Activated CD4-positive, alpha-beta T cell treated with anti-CD3 and anti-CD28 coated beads, Interleukin-2, Interleukin-6, amounts not matched to agents 100 ng/mL and 50 ng/mL, durations not matched to agents 16 hours and 8 hours (primary cell): ENCODE results near the gene SPINK4.

Source experiments
- DNase-seq: peaks from one replicate; pipeline ENCODE4 v3.0.0-alpha.2; 2020

Gene SPINK4

DNA sequence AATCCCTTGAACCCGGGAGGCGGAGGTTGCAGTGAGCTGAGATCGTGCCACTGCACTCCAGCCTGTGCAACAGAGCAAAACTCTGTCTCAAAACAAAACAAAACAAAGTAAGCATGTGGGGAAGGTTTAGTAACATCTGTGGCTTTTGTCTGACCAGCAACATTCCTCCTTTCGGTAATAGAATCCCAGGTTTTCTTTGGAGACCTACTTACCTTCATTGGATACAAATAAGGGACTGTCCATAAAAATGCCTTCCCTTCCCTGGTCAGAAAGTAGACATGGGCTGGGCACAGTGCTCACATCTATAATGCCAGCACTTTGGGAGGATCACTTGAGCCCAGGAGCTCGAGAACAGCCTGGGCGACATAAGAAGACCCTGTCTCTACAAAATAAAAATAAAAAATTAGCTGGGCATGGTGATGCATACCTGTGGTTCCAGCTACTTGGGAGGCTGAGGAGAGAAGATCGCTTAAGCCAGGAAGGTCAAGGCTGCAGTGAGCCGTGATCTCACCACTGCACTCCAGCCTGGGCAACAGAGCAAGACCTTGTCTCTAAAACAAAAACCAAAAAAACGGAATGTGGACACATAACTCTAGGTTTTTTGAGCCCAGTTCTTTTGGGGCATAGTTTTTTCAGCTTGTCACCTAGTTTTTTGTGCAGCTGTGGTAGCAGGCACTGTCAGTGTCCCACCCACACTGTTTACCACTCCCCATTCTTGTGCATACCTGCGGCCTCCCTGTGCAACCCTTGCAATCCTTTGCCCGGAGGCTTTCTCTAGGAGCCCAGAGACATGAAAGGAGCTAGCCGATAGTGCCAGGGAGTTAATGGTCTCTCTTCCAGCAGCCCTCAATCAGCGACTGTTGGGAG lies 9.0 kb upstream of the SPINK4 start:
- no peak for DNase-seq

DNA sequence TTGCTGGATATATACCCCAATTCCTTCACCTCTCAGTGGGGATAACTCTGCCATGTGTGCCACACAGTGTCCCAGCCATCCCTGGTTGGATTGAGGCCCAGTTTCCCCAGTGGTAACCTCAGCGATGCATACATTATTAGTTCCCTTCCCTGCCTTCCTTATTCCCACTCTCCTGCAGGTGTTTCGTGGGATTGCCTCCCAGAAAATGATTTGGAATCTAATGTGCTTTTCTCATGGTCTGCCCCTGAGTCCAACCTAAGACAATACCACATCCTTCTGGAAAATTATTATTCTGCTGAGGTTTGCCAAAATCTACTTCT lies 8.4 kb upstream of the SPINK4 start:
- no peak for DNase-seq

DNA sequence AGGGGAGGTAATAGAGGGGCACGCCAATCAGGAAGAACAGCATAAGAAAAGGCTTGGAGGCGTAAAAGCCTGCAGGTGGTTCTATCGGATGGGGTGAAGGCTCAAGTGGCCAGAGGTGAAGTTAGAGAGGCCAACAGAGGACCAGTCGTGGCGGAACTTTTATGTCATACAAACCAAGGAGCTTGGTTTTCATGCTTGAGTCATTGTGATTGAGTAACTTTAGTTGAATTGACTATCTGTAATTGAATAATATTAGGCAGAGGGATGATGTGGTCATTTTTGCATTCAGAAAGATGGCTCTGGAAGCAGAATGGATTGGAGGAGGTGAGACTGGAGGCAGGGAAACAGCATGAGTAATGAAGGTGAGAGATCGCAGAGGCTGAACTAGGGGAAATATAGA lies 7.2 kb upstream of the SPINK4 start:
- no peak for DNase-seq

DNA sequence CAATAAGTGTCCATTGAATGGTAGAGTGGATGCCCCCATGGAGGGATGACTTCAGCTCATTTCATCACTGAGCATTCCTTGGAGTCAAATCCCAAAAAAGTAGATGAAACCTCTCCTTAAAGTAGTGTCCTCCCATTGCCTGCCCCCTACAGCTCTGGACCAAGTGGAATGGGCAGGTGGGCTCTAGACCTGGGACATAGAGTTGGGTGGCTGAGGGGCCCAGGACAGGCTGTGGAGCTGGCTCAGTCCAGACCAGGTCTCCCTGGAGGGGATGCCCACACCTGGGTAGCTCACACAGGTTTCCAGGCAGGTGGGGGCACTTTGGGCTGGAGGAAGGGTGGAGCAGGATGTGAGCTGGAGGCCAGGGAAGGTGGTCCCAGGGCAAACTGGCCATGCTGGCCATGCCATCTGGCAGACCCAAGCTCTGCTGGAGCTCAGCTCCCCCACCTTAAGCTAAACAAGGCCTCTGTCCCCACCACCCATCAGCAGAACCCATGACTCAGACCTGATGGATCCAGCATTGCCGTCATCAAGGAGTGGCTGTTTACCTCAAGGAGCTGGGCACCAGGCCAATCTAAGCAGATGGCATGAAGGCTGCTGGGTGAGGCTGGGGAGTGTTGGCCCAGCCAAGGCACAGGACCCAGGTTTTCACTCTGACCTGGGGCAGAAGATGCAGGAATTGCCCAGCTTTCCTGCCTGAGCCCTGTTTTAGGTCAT lies 6.2 kb upstream of the SPINK4 start:
- no peak for DNase-seq

DNA sequence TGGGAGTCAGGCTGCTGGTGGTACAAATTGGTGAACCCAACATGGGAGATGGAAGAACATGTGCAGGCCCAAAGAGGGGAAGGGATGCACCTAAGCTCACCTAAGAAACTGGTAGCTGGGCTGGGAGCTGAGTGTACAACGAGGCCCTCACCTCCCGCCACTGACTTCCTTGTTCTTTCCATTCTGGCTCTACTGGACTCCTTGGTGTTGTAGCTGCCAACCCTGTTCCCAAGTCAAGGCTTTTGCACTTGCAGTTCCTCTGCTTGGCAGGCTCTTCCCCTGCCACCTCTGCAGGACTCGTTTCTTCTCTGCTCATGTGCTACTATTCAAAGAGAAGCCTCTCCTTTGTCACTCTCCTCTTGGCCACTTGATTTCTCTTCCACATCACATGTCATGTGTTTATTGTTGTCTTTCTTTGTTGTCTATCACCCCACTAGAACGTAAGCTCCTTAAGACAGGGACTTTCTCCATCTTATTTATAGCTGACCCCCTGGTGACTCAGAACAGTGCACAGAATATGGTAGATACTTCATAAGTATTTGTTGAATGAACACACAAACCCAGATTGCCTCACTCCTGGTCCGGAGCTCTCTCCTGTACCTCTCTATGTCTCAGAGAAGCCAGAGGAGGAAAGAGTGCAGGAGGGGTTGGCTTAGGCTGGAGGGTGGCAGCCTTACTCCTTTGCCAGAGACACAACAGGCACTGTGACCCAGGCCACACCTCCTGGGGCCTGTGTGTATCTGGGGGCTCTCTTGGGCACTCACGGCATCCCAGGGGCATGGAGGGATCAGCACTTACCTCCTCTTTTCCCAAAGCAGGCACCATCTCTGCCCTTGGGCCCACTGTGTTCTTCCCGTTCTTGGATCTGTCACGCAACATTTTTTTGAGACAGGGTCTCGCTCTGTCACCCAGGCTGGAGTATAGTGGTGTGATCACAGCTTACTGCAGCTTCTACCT lies 5.2 kb upstream of the SPINK4 start:
- no peak for DNase-seq

DNA sequence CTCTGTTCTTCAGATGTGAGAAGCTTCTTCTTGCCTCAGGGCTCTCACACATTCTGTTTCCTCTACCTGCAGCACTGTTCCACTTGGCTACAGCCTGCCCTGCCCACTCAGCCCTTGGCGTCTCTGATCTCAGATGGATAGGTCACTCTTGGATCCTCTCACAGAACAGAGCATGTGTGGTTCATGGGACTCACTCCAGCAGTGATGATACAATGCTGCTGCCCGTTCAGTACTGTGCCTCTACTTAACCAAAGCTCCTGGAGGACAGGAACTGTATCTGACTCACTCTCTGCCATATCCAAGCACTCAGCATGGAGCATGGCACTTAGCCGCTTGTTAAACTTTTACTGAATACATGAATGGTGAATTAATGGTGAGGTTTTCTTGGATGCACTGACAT lies 3.4 kb upstream of the SPINK4 start:
- DNase-seq = no peak

DNA sequence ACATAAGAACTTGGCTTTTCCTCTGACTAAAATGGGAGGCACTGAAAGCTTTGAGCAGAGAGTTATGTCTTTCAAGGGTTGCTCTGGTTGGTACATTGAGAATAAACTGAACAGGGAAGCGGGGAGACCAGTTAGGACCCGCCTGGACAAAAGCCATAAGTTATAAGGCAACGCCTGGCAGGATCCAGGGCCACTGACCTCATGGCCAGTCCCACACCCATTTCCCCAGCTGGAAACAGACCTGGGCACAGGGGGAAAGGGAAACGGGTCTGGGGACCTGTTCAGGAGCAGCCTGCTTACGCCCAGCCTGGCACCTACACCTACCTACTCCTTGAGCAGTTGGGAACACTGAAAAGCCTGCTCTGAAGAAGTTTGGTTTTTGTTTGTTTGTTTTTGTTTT lies 1.3 kb downstream of the SPINK4 start:
- no peak for DNase-seq

DNA sequence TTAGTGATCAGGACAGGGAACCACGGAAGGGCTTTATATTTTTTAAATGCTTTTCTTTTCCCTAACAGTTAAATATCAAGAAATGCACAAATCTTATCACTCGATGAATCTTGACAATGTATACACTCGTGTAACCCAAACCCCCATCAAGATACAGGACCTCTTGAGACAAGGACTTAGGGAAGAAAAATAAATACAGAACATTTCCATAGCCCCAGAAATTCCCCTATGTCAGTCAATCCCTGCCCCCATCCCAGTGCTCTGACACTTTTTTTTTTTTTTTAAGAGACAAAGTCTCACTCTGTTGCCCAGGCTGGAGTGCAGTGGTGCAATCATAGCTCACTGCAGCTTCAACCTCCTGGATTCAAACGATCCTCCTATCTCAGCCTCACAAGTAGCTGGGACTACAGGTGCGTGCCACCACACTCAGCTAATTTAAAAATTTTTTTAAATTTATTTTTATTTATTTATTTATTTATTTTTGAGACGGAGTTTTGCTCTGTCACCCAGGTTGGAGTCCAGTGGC lies 2.7 kb downstream of the SPINK4 start:
- DNase-seq = no peak

DNA sequence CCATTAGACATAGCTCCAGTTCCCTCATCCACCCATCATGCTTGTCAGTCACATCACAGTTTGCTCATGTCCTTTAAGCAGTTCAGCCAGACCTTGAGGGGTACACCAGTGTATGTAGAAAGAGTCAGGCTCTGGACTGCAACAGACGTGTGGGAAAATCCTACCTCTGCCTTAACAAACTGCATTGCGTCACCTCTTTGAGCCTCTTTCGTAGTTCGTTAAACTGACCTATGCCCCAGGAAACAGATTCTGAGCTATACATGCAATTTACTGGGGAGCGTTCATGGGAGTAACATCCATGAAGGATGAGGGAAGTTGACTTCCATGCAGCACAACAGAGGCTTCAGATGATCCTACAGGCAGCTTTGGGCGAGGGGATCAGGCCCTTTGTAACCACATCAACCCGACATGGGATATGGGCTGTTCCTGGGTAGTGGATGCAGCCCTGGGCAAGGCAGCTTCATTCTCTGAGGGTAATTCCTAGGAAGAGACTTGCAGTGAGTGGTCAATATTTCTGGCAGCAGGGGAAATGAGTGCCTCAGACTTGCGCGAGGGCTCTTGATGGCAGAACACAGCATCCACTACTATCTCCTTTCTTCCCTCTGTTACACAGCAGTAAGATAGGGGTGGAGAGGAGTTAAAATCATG lies 4.3 kb downstream of the SPINK4 start:
- no peak for DNase-seq

DNA sequence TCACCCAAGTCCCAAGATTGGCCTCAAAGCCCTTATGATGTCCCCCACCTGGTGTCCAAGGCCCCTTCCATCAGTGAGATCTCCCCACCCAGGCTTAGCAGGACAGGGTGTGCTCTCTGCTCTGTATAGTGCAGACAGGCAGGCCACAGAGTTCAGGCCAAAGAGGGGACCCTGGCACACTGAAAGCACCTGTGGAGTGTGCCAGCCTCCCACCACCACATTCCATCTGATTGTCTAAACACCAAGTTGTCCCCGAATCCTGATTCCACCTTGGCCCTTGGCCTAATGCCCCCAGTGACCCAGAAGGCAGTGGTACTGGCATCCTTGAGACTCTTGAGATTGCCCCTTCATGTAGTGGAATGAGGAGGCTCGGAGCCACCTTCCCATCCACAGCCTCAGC lies 5.4 kb downstream of the SPINK4 start:
- no peak for DNase-seq

DNA sequence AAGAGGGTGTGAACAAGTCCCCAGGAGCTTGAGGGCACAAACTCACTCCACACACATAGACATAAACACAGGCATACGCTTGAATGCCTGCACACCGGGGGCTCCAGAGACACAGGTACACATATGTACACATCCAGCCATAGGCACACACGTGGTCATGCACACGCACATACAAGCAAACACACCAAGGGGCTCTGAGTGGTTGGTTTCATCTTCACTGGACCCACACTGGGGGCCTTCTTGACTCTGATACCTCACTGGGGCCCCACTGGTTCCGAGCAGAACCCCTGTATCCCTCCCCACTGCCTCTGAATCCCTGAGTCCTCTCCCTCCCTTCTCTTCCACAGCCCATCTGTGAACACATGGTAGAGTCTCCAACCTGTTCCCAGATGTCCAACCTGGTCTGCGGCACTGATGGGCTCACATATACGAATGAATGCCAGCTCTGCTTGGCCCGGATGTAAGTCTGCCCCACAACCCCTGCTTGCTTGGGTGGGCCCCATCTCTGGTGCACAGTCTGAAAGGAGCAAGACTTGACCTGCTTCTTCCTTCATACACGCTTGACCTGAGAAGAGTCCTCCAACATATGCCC lies 6.4 kb downstream of the SPINK4 start:
- no peak for DNase-seq

DNA sequence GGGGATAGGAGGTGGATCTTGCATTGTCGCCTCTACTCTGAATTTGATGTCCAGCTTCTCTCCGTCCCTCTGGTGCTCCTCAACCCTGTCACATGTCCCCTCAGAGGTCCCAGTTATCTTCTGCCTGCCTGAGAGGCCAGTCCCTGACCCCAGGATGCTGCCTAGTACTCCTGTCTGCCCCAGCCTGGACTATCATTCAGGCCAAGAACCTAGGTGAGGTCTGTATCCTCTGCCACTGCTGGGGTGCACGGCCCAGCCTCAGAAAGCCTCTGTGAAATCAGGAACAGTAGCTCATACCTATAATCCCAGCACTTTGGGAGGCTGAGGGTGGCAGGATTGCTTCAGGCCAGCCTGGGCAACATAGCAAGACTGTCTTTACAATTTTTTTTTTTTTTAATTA lies 8.6 kb downstream of the SPINK4 start:
- DNase-seq = no peak

DNA sequence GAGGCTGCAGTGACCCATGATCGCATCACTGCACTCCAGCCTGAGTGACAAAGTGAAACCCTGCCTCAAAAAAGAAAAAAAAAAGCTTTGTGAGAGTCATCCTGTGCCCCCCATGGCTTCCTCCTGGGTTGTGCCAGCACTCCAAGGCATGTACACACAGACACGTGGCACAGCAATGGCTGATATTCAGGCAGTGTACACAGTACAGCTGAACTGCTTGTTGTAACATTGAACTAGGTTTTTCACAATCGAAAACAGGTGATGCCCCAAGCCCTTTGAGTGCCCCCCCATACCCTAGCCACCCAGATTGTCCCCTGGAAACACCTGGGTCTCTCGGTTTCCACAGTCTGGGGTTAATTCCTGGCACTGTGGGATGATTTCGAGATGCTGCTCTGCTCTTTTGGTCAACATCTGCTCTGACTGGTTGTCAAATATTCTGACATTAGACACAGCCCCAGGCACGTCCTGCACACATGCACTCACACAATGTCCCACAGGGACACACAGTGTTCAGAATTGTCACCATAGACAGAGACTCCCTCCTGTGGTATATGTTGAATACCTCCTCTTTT lies 9.2 kb downstream of the SPINK4 start:
- no peak for DNase-seq

DNA sequence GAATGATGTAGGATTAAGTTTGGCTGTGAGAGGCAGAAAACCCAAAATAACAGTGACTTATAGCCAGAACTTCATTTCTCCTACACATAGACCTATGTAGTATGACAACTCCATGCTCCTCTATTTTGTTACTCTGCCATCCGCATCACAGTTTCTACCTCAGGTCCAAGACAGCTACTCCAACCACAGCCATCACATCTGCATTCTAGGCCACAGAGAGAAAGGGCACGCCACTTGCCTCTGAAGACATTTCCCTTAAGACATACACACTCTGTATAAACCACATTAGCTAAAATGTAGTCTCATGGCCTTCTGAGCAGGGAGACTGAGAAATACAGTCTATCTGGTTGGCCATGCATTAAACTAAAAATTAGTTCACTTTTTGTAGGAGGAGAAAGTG lies 10.0 kb downstream of the SPINK4 start:
- DNase-seq = no peak

DNA sequence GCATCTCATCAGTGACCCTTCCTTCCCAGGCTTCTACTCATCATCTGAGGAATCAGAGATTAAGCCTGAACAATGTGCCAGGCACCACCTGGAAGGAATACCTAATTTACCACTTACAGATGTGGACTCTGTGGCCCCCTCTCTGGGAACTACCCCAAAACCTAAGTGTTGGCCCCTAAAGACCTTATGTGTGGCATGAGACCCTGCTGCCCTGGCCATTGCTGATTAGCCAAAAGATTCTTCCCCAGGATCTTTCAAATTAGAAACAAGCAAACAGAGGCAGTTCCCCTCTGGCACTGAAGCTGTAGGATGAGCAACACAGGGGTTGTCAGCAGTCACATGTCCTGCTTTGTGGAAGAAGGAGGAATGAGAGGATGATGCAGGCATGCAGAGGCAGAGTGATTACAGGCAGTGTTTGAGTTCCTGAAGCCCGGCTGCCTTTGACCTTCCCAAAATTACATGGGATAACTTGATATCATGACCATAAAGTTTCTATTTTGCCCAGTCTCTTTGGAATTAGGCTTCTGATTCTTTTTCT lies 10.6 kb downstream of the SPINK4 start:
- no peak for DNase-seq

DNA sequence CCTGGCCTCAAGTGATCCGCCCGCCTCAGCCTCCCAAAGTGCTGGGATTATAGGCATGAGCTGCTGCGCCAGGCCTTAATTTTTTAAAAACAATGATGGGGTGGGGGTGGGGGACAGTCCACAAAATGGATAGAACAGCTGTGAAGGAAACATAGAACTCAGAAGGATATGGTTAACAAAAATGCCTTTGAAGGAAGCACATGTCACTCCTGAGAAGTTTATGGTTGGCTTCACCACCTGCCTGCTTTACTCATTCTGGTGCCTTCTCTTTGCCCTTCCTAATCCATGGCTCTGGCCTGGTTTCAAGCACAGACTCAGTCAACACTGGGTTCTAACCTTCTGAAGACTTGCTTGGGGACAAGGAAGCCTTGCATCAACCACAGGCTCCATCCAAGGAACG lies 14.2 kb downstream of the SPINK4 start:
- no peak for DNase-seq

DNA sequence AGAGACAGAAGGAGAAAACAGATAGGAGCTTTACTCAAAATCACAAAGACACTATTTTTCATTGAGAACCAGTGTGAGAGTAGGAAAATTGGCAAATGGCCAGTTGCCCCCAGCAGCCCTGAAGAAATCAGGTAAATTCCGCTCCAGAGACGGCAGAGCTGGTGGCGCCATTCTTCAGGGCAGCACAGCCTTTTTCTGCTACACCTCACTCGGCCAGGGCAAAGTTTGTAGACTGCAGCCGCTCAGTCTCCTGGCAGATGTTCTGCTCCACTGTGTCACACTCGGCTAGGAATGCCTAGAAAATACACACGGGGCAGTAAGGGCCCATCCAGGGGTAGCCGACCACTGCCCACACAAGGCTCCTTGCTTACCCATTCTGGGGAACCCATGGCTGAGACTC lies 15.0 kb downstream of the SPINK4 start:
- no peak for DNase-seq

DNA sequence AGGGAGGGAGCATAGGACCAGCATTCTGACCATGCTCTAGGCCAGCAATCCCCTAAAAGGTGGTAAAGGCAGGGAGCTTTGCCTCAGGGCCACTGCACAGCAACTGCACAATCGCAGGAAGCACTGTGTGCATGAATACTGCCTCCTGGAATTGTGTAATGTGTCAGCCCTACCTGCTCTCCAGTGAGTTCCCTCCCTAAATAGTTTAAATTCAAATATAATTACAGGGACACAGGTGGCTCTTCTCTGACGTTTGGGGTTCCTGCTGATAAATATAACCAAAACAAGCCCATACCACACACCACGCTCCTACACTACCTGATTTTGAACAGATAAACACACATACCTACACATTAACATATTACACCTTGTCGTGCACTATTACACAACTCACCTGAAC lies 15.5 kb downstream of the SPINK4 start:
- DNase-seq = no peak

DNA sequence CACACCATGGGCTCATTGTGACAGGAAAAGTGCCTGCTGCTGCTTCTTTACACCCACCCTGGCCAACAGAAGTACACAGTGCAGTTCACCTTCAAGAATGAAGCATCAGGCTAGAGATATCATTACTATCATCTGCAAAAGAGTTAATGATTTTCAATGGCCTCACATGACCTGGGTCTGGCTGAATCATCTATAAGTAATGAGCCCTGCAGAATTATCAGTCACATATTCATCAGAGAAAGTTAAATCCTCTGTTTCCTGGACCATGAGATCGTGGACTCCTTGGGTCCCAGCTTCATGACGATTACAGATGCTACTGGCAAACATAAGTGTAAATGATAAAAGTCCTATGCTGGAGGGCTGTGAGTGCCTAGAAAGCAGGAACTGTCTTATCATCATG lies 16.3 kb downstream of the SPINK4 start:
- no peak for DNase-seq

DNA sequence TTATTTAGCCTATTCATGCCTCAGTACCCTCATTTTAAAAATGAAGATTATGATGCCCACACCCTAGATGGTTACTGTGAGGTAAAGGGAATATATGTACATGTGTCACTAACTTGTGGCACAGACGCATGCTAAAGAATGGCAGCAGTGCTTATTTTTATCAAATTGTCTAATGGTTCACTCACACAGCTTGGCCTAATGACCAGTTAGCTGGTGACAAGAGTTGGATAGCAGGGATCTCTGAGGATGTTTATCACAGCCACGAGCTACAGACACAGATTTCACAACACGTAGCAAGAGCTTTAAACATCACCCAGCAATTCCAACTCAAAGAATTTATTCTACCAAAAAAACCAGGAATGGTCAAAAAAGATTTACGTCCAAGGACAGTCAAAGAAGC lies 17.3 kb downstream of the SPINK4 start:
- DNase-seq = no peak

DNA sequence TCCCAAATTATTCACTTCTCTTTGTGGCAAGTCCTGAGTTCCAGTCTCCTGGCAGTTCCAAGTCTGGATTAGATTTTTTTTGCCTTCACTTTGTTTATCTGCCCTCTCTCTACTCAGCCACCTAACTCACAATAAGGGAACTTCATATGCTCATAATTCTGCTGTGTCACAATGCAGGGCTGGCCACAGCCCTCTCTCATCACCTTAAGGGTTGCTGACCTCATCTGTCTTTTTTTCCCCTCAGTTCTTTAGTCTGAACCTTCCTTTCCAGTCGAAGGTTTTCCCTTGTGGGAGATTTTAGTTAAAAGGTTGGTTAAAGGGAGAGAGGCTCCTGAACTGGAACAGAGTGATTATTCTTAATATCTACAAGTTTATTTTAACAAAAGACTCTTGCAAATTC lies 20.4 kb downstream of the SPINK4 start:
- no peak for DNase-seq
